Hindlimb muscle (tissue), 1 donor: ENCODE data around the gene ZNF239. TPM values are rescaled to one million over a fixed set of nuclear protein-coding genes. Genes with fewer than 3 reads are reported as not detected.
"Not testable (repeated sequence)": the region's sequence is repeated elsewhere in the genome, so short reads cannot be mapped to it uniquely, and the experiment has no call there.

Source experiments
- DNase-seq: peaks from one replicate; pipeline ENCODE4 v3.0.0-alpha.2; 2013
- polyA plus RNA-seq: library from polyadenylated mRNA; unstranded; fragments of 120-200 nt; gene quantifications from one replicate; pipeline ENCODE4 v1.2.1, GENCODE V29; 2013; ENCODE audit not compliant: insufficient read length

The ZNF239 gene
- polyA plus RNA-seq = 8.1 TPM

DNA sequence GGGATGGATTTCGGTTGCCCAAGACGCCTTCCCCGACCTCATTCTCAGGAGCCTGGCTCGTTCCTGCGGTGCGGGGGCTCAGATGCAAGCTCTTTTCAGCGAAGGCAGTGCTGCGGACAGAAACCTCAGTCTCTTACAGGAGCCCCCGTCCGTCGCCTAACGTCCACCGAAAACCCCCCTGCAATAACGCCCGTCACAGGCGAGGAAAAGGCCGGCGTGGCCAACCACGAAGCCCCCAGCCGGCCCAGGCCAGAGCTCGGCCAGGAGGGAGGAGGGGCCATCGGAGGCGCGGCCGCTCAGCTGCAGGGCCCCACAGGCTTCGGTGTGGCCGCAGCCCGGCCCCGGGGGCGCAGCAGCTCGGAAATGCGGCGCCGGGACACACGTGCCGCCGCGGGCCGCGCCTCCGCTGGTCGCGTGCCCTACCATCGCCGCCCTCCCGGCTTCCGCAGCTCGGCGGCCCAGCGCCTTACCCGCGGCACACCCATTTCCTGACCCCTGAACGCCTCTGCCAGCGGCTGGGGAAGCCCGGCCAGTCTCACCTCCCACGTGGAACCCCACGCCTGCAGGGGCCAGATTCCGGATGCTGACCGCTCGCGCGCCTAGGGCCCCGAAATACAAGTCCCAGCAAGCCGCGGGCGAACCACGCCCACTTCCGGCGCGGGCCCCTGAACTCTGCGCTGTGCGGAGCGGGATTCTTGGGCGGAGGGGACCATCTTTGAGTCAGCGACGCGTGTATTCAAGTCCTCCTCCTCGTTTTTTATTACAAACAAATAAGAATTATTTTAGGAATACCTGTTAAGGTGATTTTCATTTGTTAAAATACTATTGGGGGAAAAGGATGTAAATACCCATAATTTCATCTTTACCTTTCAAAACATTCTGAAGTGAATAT lies at the start of gene ZNF239:
ZNF239 (minus strand) TSS at position 616 of the 892 bp plus-strand sequence. CDS start 16,537 bp downstream, outside the sequence.
- peak; percentile 89 for DNase-seq

DNA sequence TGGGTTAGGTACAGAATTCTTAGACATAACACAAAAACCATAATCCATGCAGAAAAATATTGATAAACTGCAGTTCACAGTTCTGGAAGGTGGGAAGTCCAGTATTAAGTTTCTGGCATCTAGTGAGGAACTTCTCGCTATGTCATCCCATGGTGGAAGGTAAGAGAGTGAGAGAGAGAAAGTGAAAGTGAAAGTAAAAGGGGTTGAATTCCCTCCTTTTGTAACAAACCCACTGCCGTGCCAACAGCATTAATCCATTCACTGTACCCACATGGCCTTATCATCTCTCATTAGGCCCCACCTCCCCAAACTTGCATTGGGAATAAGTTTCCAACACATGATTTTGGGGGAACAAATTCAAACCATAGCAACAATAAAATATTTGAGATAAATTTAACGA lies 48.9 kb upstream of the ZNF239 start:
- no peak for DNase-seq

- DNase-seq = no peak
Measured at GRCh38 chr10:43622038-43622437, 47.6 kb upstream of the ZNF239 start.

GRCh38 chr10:43619368-43619767 lies 45.0 kb upstream of the ZNF239 start:
- no peak for DNase-seq

- DNase-seq = no peak
Measured at GRCh38 chr10:43616697-43617370, 42.4 kb upstream of the ZNF239 start.

- DNase-seq = no peak
Measured at GRCh38 chr10:43610636-43611035, 36.2 kb upstream of the ZNF239 start.

DNA sequence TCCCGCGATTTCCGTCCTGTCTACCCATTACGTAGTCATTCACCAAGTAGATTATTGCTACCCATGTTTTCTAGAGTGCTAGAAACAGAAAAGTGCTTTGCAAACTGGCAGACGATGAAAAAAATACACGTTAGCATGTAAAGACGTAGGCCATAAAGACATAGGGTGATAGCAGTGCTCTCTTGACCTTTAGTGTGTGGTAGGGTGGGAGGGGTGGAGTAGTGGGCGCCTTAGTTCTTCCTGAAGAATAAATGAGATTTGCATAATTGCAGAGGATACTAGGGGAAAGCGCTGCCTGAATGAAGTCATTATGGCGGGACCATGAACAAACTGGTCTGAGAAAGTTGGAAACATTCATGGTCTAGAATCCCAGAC lies 32.8 kb upstream of the ZNF239 start:
- DNase-seq = no peak

DNA sequence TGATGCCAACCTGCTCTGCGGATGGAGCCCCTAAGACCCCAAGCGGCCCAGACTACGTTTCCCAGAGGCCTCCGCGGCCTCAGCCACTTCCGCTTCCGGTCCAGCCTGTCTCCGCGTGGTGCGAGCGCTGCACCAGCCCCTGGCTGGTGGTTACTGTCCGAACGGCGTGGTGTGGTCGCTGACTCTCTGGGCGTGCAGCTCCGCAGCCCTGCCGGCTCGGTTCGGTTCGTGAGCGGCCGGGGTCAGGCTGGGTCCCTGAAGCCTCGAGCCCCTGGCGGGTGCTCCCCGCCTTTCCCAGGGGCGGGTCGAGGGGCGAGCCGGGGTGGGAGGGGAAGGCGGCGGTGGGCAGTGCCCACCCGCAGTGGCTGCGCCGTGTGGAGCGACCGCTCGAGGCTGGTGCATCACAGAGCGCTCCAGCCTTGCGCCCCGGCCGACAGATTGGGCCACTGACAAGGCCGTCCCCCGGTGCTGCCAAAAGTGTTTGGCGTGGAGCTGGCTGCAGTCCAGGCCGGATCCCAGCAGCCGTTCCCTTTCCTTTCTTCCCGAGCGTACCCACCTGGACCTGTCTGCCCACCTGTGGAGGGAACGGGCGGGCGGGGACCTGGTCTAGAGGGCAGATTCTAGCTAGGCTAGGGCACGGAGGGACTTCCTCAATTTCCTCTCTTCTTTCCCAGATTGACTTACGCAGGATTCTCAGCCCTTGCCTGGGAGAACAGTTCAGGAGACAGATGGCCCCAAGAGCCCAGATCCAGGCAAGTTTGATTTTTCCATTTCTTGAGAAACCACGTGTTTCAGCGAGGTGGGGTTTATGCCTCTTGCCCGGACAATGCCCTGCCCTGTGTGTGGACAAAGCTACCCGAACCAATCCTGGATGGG lies 32.1 kb upstream of the ZNF239 start, which contains the start of gene ZNF485:
ZNF485 (plus strand) TSS at position 116 of the 876 bp plus-strand sequence; CDS start at position 729, 613 bp downstream.
- peak; percentile 67 for DNase-seq

GRCh38 chr10:43605850-43606322 lies 31.5 kb upstream of the ZNF239 start:
- DNase-seq = no peak

- DNase-seq = not testable (repeated sequence)
Measured at GRCh38 chr10:43601576-43601975, 27.2 kb upstream of the ZNF239 start.

GRCh38 chr10:43599333-43599732 lies 24.9 kb upstream of the ZNF239 start:
- DNase-seq = no peak

- DNase-seq = no peak
Measured at GRCh38 chr10:43598446-43598845, 24.0 kb upstream of the ZNF239 start.

- DNase-seq = no peak
Measured at GRCh38 chr10:43596546-43596945, 22.1 kb upstream of the ZNF239 start.

GRCh38 chr10:43595739-43596298 lies 21.4 kb upstream of the ZNF239 start:
- DNase-seq = no peak

DNA sequence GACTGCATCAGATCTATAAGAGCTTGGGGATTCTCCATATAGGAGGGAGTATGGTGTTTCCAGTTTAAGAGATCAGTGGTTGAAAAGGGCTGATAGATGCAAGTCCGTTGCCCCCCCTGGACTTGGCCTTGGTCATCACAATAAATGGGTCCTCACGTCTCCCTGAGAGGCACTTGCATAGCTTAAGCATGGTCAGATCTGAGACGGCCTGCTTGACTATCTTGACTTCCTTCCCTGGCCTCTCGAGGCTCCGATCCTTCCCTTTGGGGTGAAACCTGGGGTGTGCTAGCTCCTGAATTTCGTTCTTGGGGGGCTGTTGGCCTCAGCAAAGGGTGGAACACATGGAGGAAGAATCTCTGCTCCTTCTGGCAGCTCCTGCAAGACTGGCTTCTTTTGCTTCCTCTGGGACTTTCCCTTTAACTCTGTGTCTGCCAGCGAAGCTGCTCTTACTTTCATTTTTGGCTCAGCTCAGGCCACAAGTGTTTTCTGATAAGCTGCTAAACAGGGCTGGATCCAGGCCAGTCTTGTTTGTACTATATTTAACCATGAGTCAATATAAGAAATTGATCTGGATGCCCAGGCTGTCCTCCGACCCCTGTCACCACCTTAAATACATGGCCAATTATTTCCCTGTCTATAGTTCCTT lies 20.7 kb upstream of the ZNF239 start:
- no peak for DNase-seq

GRCh38 chr10:43591303-43591904 lies 17.0 kb upstream of the ZNF239 start:
- DNase-seq = no peak

- not testable (repeated sequence) for DNase-seq
Measured at GRCh38 chr10:43586730-43587115, 12.3 kb upstream of the ZNF239 start.

DNA sequence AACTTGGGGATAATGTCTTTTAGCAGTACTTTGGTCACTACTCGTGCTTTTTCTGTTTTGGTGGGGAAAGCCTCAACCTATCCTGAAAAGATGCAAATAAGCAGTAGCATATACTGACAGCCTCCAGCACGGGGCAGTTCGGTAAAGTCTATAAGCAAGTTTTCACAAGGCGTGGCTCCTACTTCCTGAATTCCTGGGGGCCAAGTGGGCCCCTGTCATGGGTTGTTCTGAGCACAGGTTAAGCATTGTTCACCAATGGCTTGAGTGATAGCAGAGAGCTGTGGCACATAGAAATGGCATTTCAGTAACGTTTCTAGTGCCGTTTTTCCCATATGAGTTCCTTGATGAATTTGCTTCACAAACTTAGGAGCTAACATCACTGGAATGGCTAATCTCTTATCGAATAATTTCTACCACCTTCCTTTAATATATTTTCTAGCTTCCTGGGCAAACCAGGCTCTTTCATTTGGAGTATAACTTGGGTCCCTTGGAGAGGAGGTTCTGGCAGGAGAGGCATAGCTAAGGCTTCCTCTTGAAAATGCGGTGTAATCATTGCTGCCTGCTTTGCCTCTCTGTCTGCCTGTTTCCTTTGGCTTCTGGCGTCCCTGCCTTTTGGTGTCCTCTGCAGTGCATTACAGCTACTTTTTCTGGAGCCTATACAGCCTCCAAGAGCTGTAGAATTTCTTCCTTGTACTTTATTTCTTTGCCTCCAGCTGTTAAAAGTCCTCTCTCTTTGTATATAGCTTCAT lies 11.7 kb upstream of the ZNF239 start:
- DNase-seq = no peak

GRCh38 chr10:43585046-43585445 lies 10.6 kb upstream of the ZNF239 start:
- no peak for DNase-seq

DNA sequence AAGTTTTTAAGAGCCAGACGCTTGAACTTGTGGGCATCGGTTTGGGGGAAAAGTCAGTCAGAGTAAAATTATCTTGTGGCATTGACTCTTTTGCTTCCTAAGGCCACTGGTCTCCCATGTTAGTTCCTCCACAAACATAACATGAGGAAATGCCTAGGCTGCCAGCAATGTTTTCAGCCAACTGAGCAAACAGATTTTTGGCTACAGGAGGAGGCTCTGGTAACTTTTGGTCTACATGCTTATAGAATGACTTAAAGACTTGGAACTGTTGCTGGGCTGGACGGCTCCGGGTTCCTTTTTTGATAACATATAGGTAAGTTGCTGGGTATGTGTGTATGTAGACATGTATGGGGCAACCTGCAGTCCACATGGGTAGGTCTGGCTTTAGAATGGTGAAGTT lies 9.6 kb upstream of the ZNF239 start:
- no peak for DNase-seq
